HG03469 (cell line): ENCODE results near the gene CPHXL2.

ENCODE experiments used
- ATAC-seq: cut with Tn5 transposase; IDR thresholded peaks from one replicate; pipeline ENCODE4 v1.9.1; 2021; ENCODE audit warnings: mild to moderate bottlenecking, moderate library complexity, moderate number of reproducible peaks; ENCODE audit not compliant: unreplicated experiment

The CPHXL2 gene

DNA sequence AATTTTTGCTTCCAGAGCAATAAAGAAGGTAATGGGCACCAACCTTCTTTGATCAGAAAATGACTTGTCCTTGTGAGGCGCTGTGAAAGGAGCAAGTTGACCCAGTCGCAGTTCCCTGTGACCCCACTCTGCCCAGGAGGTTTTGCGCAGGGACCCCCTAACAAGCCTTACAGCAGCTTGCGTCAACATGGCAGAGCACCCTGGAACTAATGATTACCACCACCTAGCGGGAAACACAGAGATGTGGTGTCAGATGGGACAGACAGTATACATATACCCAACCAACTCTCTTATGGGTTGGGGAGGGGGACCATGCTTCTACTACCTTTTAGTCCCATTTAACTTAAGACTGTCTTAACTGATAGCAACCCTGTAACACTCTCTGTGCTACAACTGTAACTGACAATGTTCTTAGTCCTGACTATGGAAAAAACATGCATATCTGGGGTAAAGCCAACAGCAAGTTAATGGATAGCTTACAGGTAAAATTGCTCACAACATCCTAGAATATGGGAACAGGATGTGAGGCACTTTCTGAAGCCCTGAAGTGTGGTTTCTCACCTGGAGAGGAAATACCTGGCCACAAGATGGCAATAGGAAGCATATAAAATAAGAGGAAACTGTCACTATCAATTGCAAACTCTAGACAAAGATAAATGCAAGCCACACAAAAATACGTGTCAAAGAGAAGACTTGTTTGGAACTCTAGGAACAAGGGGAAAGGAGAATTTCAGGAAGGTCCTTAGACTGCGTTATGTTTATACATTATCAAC, 32.4 kb downstream of the CPHXL2 start:
- no peak for ATAC-seq

DNA sequence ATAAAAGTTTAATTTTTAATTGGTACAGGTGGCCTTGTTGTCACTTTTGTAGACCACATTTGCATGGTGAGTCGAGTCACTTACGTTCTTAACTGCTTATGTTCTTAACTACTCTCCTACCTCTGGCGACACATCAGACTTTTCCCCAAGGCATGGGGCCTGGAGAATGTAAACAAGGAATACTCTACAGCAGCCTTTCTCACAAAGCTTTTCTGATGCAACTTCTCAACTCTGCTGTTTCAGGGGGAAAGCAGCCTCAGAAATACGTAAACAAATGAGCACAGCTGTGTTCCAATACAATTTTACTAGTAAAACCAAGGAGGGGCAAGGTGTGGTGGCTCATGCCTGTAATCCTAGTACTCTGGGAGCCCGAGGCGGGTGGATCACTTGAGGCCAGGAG, 36.2 kb downstream of the CPHXL2 start:
- ATAC-seq, result no peak

DNA sequence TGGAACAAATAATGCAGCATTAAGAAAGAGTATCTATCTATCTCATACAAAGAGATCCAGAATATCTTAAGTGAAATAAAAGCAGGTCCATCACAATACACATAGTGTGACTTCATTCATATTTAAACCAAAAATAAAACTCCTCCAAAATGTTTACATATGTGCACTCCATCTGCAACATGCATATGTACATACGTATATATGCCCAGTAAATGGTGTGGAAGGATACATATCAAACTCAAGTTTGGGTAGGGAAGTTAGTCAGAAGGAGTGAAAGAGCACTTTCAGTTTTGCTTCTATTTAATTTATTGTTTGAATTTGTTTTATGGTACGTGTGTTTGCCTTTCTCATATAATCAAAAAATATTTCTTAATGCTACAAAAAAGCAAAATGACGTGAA, 41.8 kb downstream of the CPHXL2 start:
- no peak for ATAC-seq

DNA sequence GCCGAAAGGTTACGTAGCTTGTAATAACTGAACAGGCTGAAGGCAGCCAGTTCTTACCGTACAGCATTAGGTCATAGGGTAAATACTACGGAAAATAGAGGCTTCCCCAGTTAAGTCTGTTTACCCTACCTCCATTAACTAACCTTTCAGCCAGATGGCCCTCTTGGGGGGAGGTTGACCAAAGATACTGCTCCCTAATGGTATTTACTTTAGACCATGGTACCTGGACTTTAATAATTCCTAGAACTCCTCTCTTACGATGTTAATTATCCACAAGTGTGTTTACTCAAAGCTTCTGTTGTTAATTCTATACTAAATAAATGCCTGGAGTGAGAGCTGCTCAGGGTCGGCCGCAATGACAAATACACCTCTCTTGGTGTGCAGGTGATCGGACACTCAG, 44.0 kb downstream of the CPHXL2 start:
- ATAC-seq, result no peak

DNA sequence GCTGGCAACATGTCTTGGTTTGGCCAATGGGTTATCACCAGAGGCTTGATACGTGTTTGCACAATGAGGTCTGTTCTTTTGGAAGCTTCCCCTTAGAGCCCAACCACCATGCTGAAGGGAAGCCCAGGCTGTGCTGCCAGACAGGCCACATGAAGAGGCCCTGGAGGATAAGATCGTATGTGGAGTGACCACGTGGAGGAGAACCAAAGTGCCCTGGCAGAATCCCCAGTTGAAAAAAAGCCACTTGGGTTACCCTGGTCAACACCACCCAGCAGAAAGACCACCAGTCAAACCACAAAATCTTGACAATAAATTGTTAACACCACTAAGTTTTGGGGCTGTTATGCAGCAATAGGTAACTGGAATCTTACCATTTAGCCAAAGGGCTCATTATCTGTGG, 46.8 kb downstream of the CPHXL2 start:
- no peak for ATAC-seq

DNA sequence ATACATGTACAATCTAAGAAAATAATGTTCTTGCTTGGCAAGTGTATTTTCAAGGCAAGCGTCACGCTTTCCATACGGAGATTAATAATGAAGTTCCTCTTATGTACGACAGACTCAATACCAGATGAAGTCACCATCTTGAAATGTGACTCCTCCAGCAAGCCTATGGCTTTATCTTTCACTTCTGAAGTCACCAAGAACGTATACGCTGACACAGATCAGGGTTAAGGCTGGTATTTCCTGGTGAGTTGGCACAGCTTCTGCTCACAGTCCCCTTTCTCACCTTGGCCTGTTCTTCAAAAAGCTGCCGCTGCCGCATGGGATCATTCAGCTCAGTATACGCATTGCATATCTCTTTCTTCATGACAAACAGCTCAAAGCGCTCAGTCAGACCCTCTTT, 47.7 kb downstream of the CPHXL2 start:
- no peak for ATAC-seq

DNA sequence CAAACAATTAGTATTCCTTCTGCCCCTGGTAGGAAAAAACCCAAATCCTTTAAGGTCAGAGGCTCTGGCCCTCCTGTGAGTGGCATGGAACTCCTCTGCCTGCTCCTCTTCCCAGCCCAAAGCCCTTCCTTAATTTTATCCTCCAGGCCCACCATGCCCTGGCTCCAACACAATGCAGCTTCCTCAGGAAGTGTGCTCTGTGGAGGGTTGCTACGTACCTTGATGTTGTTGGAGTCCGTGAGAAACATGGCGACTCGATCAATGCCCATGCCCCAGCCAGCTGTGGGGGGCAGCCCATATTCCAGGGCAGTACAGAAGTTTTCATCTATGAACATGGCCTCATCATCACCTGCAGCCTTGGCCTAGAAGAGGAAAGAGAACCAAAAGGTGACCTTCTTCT, 48.5 kb downstream of the CPHXL2 start:
- no peak for ATAC-seq

DNA sequence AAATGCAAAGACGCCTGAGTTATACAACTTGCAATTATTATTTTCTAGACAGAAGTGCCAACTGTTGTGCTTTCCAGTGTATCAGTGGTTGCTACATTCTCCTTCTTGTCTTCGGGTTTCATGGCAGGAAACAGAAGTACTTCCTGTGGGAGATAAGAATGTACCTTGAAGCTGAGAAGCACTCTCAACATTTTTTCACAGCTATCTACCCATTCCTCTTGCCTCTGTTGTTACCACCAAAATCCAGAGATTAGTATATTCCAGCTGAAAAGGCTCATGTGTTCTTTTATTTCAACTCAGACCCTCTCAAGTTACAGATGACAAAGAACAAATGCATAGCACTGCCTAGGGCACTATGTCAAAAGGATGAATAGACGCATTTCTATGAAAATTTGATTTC, 49.0 kb downstream of the CPHXL2 start:
- no peak for ATAC-seq

DNA sequence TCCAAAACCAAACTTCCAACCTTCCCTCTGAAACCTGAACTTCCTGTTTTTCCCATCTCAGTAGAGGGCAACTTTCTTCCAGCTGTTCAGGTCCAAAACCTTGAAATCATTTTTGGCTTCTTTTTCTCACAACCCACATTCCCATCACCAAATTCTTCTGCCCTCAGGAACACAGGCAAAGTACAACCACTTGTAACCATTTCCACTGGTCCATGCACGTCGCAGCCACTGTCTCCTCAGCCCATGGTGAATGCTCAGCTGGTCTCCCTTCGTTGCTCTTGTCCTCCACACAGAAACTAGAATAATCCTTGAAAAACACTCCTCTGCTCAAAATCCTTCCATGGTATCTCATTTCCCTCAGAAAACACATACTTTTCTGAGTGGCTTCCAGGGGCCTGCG, 50.0 kb downstream of the CPHXL2 start:
- no peak for ATAC-seq

DNA sequence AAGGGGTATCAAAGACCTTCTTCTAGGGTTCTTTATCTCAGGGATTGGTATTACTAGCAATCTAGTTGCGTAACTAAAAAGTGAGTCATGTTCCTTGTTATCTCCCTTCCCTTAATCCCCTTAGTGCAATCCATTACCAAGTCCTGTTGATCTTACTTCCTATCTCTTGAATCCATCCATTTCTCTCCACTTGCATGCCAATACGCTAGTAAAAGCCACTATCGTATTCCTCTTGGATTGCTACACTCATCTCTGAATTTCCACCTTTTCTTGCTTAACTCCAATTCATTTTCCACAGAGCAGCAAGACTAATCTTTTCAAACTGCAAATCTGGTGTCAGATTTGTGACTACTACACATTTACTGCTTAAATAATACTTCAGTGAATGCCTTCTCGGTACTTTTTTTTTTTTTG, 51.9 kb downstream of the CPHXL2 start:
- ATAC-seq, result no peak

DNA sequence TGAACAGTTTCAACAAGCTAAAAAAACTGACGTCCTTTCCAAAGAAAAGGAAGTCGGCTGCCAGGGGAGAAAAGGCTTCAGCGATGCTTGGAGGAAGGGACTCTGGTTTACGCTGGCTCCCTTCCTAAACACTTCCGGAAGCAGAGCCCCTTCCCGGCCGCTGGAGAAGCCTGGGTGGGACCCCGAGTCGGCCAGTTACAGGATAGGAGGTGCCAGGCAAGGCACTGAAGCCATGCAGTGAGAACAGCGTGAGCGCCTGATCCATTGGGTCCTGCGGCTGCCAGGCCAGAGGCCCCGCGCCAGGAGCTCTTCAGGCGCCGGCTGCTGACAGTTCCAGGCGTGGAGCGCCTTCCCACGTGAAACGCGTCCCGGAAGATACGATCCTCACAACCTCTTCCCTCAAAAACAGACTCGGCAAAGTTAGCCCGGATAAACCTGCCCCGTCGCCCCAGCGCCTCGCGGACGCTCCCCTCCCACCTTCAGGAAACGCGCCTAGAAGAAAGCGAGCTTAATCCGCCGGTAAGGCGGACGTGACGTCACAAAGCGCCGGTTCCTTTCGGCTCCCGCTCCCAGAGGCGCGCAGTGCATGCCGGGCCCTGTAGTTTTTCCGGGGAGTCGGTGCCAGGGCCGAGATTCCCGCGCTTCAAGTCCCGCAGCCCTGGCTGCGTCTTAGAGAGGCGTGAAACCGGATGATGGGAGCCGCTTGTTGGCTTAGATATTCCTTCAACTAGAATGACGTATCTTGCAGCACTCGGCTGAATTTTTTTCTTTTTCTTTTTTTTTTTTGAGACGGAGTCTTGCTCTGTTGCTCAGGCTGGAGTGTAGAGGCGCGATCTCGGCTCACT, 53.8 kb downstream of the CPHXL2 start, which contains the start of gene ADAT1:
ADAT1 (minus strand) TSS at position 521 of the 845 bp plus-strand sequence. CDS start 2,482 bp downstream, outside the sequence.
- peak; percentile 77 for ATAC-seq

DNA sequence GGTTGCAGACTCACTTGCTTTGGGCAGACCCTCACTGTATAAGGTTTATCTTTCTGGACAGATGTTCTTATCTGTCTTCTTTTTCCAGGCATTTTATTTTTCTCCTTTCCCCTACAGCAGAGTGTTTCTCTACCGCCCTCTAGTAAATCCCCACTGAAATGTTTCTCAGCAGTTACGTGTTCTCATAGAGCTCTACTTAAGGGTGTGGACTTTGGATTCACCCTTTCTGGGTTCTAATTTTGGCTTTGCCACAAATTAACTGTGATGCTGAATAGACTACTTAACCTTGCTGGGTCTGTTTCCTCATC, 55.7 kb downstream of the CPHXL2 start:
- ATAC-seq, result no peak

DNA sequence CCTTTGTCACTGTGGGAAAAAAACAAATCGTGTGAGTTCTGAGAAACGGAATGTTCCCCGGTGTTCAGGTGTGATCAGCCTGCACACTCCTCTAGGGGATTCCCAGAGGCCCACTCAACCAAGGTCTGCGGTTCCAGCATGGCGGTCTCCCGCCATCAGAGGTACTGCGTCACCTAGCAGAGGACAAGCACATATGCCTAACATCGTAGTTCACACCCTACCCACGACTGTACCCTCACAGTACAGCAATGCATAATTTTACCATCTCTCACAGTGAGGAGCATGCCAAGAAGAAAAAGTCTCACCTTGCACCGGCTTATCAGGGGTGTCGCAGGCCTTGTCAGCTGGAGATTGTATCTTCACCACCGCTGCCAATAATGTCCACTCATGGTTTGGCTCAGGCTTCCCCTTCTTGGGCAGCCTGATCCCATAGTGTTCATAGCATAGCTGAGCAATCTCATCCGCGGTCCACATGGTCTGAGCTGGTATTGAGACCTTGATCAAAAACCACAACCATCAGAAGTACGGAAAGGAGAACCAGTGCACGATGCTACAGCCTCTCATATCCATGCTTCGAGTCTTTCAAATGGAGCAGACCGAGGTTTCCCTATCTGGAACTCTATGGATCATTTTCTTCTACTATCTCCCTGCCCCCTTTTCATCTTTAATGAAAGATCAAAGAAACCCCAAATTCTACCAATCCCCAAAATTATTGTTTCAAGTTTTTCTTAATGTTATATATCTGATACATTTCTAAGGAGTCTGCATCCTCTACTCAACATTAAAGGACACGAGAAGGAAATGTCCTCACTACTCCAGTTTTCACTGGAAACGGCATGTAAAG, 56.3 kb downstream of the CPHXL2 start:
- no peak for ATAC-seq

DNA sequence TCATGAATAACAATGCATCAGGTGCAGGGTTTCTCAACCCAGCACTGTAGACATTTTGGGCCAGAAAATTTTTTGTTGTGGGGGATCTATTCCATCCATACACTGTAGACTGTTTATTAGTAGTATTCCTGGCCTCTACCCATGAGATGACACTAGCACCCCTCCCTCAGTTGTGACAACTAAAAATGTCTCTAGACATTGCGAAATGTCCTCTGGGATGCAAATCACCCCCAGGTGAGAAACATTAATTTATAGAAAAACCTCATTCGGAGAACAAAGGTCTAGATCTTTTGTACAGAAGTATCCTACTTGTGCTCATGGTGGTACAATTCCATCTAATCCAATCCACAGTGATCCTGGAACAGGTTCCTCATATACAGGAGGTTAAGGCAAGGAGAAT, 58.0 kb downstream of the CPHXL2 start:
- ATAC-seq, result no peak

DNA sequence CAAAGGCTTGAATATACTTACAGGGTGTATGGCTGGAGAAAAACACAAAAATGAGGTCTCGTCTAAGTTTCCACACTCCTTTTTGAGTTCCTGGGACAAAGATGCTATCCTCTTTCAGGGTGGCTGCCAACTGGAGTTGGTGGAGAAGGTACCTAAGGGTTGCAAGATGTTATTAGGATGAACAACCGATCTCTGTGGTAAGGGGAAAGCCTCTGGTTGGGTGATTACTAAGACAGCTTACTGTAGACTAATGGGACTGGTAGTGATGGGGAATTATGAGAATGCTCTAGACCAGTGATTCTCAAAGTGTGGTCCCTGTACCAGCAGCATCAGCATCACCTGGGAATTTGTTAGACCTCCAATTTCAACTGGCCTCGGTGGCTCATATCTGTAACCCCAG, 59.7 kb downstream of the CPHXL2 start:
- no peak for ATAC-seq

DNA sequence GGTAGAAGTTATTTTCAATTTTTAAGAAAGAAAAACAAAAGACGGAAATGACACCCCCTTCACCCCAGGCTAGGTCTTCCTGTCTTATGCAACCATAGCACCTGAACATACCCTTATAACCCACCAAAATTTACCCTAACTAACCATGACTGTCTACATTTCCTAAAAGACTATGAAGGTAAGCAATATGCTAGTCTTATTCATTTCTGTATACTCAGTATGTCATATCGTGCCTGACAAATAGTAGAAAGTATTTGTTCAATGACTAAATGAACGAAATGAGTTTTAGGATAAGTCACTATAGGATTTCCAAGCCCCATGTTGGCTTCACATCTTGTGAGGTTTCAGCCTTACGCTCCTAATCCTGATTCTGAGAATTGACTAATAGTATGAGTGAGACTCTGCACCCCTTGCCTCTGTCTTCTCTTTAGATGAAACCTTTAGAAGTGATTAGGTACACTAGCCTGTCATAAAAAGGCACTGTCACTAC, 60.2 kb downstream of the CPHXL2 start:
- ATAC-seq, result no peak

DNA sequence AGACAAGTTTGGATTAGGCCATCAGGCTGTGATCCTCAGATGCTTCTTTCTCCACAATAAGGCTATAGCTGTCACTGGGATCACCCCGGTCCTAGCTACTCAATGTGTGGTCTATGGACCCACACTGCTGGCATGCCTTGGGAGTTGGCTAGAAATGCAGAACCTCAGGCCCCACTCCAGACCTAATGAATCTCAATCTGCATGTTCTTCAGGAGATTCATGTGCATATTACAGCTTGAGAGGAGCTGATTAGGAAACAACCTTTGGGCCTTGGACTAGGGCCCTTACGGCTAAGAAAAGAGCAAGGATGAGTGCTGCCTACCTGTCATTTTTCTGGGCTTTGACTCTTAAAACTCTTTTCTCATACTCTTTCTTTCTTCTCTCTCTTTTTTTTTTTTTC, 61.2 kb downstream of the CPHXL2 start:
- no peak for ATAC-seq

DNA sequence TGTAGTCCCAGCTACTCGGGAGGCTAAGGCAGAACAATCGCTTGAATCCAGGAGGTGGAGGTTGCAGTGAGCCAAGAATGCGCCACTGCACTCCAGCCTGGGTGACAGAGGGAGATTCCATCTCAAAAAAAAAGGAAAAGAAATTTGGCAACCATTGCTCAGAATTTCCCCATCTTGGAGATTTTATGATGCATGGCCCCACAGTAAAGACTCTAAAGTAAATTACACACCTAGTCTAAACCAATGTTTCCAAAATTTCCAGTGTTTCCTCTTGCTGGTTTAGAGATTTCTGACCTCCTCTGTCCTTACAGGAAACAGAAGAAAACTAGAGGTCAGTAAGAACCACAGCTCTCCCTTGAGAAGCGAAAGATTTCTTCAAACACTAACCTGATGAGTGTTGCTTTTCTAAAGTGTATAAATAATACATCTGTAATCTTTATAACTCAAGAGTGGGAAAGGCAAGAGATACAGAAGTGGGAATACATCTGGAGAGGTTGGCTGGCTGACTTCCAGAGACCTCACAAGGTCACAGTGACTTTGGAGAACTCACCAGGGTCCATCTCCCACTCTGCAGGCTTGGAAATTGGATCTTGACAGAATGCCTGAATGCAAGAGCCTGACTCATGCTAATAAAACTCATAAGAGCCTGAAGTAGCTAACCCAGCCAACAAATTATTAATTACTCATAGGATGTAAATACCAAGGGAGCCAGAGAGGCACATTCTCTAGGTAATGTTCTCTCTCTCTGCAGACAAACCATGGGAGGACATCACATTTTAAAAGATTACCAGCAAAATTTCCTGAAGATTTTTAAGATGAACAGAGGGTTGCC, 62.5 kb downstream of the CPHXL2 start:
- ATAC-seq, result no peak
